ENCODE data around the gene MIEF1. TPM values are rescaled to one million over a fixed set of nuclear protein-coding genes. Genes with fewer than 3 reads are reported as not detected.
A peak's percentile ranks its signal among the peaks of the same experiment; 100 is the strongest.

Gene MIEF1
- total RNA-seq, 2 donors from 2014 or later = 18.8 to 36.9 TPM

DNA sequence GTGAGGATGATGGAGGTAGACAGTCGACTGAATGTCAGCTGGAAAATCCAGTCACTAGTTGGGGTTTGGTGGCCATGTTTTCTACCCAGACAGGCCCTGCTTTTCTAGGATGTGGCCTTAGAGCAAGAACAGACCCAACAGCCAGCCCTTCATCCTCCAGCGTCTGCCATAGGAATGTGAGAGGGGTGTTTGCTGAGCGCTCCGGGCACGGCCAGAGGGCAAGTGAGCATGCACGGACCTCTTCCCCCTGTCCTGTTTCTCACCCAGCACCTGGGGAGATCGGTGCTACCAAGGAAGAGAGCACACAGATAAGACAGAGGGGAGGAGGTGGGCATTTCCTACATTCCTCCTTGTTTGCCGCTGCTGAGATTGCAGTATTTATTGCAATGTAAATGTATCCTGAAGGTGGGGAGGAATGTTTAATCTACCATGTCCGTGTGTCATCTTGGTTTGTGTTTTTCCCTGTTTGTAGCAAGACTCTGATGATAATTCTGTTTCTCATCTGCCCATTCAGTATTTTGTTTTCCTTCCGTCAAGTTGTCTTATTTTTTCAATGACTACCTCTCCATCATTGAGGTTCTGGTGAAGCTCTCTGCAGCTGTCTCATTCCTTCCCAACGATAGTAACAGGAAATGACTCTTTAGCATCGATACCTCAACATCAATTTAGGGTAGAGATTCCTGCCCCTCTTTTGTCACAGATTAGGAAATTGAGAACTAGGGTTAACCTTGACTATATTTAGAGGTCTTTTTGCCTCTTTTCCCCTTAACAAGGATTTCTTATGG is 13.4 kb downstream of the MIEF1 start:
- H3K27me3 ChIP-seq (replicated peaks; ENCODE audit: insufficient read depth) = no peaks in the 10 kb centered on the region
- H3K4me1 ChIP-seq (ENCODE audit: control insufficient read depth in 1 of 2, low read depth in 2 of 2) = peaks cover 10 to 16% of the 10 kb centered on the region in 2 donors
- no peaks in the 10 kb centered on the region for H3K9me3 ChIP-seq
- H3K36me3 ChIP-seq = peaks cover 38% of the 10 kb centered on the region
- no peak overlapping the region for H3K4me3 ChIP-seq
- DNase-seq (ENCODE audit: low spot score) (no peak), ATAC-seq (ENCODE audit: insufficient number of reproducible peaks, low FRiP score, low read depth) (no peak)
- TF ChIP-seq, protein P1, sequence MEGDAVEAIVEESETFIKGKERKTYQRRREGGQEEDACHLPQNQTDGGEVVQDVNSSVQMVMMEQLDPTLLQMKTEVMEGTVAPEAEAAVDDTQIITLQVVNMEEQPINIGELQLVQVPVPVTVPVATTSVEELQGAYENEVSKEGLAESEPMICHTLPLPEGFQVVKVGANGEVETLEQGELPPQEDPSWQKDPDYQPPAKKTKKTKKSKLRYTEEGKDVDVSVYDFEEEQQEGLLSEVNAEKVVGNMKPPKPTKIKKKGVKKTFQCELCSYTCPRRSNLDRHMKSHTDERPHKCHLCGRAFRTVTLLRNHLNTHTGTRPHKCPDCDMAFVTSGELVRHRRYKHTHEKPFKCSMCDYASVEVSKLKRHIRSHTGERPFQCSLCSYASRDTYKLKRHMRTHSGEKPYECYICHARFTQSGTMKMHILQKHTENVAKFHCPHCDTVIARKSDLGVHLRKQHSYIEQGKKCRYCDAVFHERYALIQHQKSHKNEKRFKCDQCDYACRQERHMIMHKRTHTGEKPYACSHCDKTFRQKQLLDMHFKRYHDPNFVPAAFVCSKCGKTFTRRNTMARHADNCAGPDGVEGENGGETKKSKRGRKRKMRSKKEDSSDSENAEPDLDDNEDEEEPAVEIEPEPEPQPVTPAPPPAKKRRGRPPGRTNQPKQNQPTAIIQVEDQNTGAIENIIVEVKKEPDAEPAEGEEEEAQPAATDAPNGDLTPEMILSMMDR (IDR thresholded peaks at IDR 0.05) = no peak
- H3K27ac ChIP-seq = no peak overlapping the region

DNA sequence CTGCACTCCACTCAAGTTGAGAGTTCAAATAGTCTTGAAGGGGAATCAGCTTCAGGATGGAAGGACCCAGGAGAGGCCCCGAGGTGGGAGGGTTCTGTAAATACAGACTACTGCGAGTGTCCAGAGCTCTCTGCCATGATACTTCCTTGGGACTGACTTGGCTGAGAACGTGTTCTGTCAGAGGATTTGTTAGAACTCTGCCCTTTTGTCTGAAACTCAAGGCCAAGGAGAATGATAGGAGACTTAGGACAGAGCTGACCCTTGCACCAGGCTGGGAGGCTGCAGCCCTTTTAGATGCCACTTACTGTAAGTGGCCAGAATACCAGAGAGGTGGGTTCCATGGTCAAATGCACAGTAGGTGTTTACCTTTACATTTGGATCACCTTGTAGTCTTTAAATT is 15.4 kb downstream of the MIEF1 start:
- TF ChIP-seq, protein P1 (IDR thresholded peaks at IDR 0.05) = no peak
- H3K27me3 ChIP-seq (replicated peaks; ENCODE audit: insufficient read depth) = no peaks in the 10 kb centered on the region
- H3K4me3 ChIP-seq = no peak overlapping the region
- no peaks in the 10 kb centered on the region for H3K9me3 ChIP-seq
- no peak overlapping the region for H3K27ac ChIP-seq
- no peak for DNase-seq (ENCODE audit: low spot score)
- peaks cover 33% of the 10 kb centered on the region for H3K36me3 ChIP-seq
- H3K4me1 ChIP-seq (ENCODE audit: control insufficient read depth in 1 of 2, low read depth in 2 of 2) = peaks cover 17 to 24% of the 10 kb centered on the region in 2 donors
- ATAC-seq (ENCODE audit: insufficient number of reproducible peaks, low FRiP score, low read depth) = no peak

DNA sequence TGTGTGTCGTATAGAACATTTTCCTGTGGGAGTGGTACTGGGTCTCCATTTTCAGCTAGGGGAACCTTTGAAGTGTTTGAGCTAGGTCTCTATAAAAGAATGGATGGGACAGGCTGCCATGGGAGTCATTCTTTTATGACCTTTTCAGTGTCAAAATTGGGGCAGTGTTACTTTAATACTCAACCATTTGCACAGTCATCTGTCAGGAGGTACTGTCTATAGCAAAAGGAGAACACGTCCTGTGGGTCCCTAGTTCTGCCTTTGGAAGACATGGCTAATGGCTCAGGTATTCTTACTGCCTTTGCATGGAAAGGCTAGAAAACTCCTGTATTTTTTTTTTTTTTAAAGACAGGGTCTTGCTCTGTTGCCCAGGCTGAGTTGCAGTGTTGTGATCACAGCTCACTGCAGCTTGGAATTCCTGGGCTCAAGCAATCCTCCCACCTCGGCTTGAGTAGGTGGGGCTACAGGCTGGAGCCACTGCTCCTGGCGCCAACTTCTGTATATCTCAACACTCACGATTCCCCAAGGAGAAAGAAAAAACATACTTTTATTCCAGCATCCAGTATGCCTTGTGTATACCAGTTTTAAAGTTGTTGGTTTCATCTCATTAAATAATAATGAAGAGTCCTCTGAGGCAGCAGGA is 16.2 kb downstream of the MIEF1 start:
- peak overlapping the region; percentile 100 for H3K27ac ChIP-seq
- H3K4me3 ChIP-seq = no peak overlapping the region
- peaks cover 22 to 32% of the 10 kb centered on the region in 2 donors for H3K4me1 ChIP-seq (ENCODE audit: control insufficient read depth in 1 of 2, low read depth in 2 of 2)
- H3K27me3 ChIP-seq (replicated peaks; ENCODE audit: insufficient read depth) = no peaks in the 10 kb centered on the region
- ATAC-seq (ENCODE audit: insufficient number of reproducible peaks, low FRiP score, low read depth) (no peak), DNase-seq (ENCODE audit: low spot score) (no peak)
- TF ChIP-seq, protein P1 (IDR thresholded peaks at IDR 0.05) = no peak
- H3K9me3 ChIP-seq = no peaks in the 10 kb centered on the region
- H3K36me3 ChIP-seq = peaks cover 32% of the 10 kb centered on the region

DNA sequence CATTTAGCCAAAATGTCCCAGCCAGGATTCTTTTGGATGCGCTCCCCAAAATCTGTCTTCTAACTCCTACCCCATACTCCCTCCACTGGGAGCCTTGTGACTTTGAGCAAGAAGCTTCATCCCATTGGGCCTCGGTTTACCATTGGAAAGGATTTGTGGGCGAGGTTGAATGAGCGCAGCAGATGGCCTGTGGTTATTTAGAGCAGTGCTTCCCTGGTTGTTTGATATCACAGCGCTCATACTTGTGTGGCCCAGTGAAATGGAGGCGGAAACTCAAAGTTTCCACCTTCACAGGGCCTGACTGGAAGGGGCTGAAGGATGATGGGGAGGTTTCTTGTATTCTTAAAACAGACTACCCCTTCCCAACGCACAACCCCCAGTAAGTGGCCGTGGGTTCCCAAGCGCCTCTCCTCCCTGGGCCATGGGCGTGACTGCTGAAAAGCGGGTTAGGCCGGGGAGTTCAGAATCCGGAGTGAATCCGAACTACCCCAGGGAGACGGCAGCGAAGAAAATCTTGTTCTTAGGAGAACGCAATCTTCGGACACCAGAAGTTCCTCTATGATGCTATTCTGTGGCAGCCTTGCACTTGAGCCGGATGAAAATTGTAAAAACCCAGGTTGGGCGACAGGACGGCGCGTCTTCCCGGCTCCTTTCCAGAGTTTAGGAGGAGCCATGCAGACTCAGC is 17.0 kb downstream of the MIEF1 start:
- TF ChIP-seq, protein P1 (IDR thresholded peaks at IDR 0.05) = no peak
- H3K4me3 ChIP-seq = peak overlapping the region; percentile 95
- H3K27ac ChIP-seq = peak overlapping the region; percentile 100
- H3K36me3 ChIP-seq = peaks cover 29% of the 10 kb centered on the region
- no peak for DNase-seq (ENCODE audit: low spot score)
- H3K9me3 ChIP-seq = no peaks in the 10 kb centered on the region
- peaks cover 26 to 41% of the 10 kb centered on the region in 2 donors for H3K4me1 ChIP-seq (ENCODE audit: control insufficient read depth in 1 of 2, low read depth in 2 of 2)
- ATAC-seq (ENCODE audit: insufficient number of reproducible peaks, low FRiP score, low read depth) = no peak
- H3K27me3 ChIP-seq (replicated peaks; ENCODE audit: insufficient read depth) = no peaks in the 10 kb centered on the region

DNA sequence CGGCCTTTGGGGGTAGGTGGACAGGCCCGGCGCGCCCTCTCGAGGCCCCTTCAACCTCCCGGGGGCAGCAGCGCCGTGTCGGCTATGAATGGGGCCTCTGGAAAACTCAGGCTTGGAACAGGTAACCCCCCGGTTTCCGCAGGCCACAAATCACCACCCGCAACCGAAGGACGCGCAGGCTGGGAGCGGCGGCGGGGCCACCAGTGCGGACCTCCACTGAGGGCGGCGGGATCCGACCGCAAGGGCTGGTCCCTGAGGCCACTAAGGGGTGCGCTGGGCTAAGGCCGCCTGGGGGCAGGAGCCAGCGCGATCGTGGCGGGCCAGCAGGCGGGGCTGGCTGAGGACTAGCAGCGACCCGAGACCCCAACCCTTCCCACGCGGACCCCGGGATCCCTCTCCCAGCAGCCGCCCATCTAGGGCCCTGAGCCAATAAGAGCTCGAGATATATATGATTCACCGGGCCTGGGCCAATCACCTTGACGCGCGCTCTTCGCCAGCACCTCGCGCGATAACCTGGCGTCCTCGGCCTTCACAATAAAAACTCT is 17.7 kb downstream of the MIEF1 start:
- H3K27ac ChIP-seq = peak overlapping the region; percentile 100
- H3K36me3 ChIP-seq = peaks cover 33% of the 10 kb centered on the region
- H3K27me3 ChIP-seq (replicated peaks; ENCODE audit: insufficient read depth) = no peaks in the 10 kb centered on the region
- H3K4me1 ChIP-seq (ENCODE audit: control insufficient read depth in 1 of 2, low read depth in 2 of 2) = peaks cover 31 to 47% of the 10 kb centered on the region in 2 donors
- no peaks in the 10 kb centered on the region for H3K9me3 ChIP-seq
- DNase-seq (ENCODE audit: low spot score) = peak; percentile 96
- TF ChIP-seq, protein P1 (IDR thresholded peaks at IDR 0.05) = peak; percentile 34
- peak overlapping the region; percentile 95 for H3K4me3 ChIP-seq
- peak; percentile 83 for ATAC-seq (ENCODE audit: insufficient number of reproducible peaks, low FRiP score, low read depth)

Data from thoracic aorta (tissue), 2 donors.